ENCODE results near the gene TNFRSF13B.

DNA sequence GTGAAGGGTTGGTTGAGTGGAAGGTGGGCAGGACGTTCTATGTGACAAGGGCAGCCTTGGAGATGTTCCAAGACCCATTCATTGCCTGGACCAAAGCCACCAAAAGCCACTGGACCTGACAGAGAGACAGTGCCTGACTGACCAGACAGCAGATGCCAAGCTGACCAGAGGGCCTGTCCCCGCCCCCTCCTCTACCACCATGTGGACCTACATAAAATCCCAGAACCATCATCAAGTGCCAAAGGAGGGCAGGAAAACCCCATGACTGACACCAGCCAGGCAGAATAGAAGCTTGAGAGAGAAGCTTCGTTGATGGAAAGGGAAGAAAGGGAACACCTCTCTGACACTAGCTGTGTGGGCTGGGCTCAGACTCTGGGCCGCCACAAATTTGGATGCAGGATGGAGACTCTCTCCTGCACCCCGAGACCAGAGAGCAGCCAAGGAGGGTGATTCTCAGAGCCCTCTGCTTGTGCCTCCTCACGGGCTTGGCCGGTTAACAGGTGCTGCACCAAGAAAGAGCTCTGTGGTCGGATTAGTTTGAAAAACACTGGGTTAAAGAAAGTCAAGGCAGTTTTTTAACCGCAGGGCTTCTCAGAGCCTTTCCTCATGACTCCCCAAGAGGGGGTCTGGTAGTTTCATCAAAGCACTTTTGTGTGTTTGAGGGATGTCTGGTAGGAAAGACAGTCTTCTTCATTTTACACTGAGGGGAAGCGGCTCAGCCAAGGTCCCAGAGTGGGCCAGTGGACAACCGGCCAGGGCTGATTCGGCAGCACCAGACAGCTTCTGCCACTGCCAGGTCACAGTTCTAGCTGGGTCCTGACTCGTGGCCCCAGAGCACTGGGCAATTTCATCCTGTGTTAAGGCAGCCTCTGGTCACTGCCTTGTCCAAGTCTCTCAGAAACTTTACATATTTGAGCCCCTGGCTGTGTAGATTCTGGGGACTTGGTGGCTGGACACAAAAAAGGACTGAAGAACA lies 1.7 kb downstream of the TNFRSF13B start:
- TF ChIP-seq, protein P1, sequence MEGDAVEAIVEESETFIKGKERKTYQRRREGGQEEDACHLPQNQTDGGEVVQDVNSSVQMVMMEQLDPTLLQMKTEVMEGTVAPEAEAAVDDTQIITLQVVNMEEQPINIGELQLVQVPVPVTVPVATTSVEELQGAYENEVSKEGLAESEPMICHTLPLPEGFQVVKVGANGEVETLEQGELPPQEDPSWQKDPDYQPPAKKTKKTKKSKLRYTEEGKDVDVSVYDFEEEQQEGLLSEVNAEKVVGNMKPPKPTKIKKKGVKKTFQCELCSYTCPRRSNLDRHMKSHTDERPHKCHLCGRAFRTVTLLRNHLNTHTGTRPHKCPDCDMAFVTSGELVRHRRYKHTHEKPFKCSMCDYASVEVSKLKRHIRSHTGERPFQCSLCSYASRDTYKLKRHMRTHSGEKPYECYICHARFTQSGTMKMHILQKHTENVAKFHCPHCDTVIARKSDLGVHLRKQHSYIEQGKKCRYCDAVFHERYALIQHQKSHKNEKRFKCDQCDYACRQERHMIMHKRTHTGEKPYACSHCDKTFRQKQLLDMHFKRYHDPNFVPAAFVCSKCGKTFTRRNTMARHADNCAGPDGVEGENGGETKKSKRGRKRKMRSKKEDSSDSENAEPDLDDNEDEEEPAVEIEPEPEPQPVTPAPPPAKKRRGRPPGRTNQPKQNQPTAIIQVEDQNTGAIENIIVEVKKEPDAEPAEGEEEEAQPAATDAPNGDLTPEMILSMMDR (IDR thresholded peaks at IDR 0.05; ENCODE audit: insufficient read depth, low read length): no peak
- TF ChIP-seq GABPA (IDR thresholded peaks at IDR 0.05; ENCODE audit: low read depth): no peak
- no peak for TF ChIP-seq POLR2AphosphoS5 (IDR thresholded peaks at IDR 0.05; ENCODE audit: low read depth)
- TF ChIP-seq, protein P2, sequence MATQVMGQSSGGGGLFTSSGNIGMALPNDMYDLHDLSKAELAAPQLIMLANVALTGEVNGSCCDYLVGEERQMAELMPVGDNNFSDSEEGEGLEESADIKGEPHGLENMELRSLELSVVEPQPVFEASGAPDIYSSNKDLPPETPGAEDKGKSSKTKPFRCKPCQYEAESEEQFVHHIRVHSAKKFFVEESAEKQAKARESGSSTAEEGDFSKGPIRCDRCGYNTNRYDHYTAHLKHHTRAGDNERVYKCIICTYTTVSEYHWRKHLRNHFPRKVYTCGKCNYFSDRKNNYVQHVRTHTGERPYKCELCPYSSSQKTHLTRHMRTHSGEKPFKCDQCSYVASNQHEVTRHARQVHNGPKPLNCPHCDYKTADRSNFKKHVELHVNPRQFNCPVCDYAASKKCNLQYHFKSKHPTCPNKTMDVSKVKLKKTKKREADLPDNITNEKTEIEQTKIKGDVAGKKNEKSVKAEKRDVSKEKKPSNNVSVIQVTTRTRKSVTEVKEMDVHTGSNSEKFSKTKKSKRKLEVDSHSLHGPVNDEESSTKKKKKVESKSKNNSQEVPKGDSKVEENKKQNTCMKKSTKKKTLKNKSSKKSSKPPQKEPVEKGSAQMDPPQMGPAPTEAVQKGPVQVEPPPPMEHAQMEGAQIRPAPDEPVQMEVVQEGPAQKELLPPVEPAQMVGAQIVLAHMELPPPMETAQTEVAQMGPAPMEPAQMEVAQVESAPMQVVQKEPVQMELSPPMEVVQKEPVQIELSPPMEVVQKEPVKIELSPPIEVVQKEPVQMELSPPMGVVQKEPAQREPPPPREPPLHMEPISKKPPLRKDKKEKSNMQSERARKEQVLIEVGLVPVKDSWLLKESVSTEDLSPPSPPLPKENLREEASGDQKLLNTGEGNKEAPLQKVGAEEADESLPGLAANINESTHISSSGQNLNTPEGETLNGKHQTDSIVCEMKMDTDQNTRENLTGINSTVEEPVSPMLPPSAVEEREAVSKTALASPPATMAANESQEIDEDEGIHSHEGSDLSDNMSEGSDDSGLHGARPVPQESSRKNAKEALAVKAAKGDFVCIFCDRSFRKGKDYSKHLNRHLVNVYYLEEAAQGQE (IDR thresholded peaks at IDR 0.05; ENCODE audit: insufficient replicate concordance, low read depth): no peak
